CD4-positive, alpha-beta T cell treated with Interleukin-10 for 1 hour (primary cell): ENCODE data around the gene SPEG.
"Not testable (repeated sequence)": the region's sequence is repeated elsewhere in the genome, so short reads cannot be mapped to it uniquely, and the experiment has no call there.

Experiments used
- DNase-seq: peaks from one replicate; pipeline ENCODE4 v3.0.0-alpha.2; 2020

Gene SPEG

GRCh38 chr2:219405451-219405850 is 29.2 kb upstream of the SPEG start:
- DNase-seq: no peak

GRCh38 chr2:219405958-219406860 is 28.4 kb upstream of the SPEG start:
- DNase-seq: no peak

- no peak for DNase-seq
Observed at GRCh38 chr2:219406861-219407230, 27.8 kb upstream of the SPEG start.

DNA sequence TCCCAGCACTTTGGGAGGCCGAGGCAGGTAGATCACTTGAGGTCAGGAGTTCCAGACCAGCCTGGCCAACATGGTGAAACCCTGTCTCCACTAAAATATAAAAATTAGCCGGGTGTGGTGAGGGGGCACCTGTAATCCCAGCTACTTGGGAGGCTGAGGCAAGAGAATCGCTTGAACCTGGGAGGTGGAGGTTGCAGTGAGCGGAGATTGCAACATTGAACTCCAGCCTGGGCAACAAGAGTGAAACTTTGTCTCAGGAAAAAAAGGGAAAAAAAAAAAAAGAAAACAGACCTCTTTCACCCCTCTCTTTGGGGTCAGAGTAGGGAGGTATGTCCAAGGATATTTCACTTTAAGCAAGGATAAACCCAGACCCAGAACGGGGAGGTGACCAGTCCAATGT is 27.3 kb upstream of the SPEG start:
- DNase-seq: not testable (repeated sequence)

- no peak for DNase-seq
Observed at GRCh38 chr2:219408204-219408603, 26.4 kb upstream of the SPEG start.

DNA sequence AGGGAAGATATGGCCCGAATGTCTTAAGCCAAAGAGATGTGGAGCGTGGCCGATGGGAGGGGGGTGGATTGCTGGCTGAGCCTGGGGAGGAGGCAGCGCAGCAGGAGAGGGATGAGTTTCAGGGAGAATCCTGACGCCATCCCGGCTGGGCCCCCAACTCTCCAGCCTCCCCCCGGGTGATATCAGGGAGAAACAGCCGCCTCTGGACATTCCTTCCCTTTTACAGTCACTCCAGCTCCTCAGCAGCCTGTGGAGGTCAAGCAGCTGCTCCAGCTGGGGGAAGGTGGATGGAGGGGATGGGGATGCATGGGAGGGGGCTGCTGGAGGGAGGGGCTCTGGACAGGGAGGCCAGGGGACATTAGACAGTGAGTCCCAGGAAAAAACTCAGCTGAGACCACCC is 26.0 kb upstream of the SPEG start:
- no peak for DNase-seq

DNA sequence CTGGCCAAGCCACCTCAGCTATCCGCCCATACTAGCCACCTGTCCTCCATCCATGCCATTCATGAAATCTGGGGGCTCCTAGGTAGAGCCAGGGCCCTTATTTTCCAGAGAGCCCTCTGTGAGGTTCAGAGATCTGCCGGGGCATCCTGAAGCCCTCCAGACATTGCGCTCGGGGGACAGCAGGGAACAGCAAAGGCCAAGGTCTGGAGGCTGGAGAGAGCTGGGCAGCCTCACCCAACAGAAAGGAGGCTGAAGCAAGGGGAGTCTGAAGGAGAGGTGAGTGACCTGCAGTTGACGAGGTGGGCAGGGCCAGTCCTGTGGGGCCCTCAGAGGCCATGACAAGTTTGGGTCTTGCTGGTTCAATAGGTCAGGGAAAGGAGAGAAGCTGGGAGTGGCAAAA is 25.0 kb upstream of the SPEG start:
- no peak for DNase-seq

DNA sequence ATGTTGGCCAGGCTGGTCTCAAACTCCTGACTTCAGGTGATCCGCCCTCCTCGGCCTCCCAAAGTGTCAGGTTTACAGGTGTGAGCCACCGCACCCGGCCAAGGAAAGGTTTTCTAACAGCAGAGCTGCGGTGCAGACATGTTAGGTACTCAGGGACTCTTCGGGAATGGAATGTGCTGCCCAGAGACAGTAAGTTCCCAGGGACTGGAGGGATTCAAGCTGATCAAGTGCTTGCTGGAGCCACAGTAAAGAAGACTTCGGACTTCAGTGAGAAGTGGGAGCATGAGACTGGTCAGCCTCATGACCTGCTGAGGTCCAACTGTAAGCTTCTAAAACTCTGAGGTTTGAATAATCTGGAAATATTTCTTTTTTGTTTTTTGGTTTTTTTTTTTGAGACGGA is 24.3 kb upstream of the SPEG start:
- DNase-seq: no peak

GRCh38 chr2:219414857-219415256 is 19.8 kb upstream of the SPEG start:
- DNase-seq: no peak

GRCh38 chr2:219415580-219416234 is 18.9 kb upstream of the SPEG start:
- DNase-seq: no peak

- no peak for DNase-seq
Observed at GRCh38 chr2:219416235-219416602, 18.4 kb upstream of the SPEG start.

DNA sequence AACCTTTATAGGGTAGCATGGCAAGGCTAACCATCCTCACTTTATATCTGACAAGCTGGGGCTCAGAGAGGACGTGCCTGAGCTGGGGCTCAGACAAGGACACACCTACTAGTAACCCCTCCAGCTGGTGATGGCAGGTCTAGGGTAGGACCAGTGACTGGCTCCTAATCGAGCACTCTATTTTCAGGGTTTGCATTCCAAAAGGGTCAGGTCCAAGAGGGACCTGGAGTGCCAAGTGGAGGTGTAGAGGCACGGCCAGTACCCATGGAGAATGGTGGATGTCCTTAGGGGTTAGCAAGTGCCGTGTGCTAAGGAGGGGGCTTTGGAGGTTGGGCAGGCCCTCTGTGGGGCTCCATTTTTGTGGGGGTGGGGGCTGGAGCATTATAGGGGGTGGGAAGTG is 17.7 kb upstream of the SPEG start:
- no peak for DNase-seq

DNA sequence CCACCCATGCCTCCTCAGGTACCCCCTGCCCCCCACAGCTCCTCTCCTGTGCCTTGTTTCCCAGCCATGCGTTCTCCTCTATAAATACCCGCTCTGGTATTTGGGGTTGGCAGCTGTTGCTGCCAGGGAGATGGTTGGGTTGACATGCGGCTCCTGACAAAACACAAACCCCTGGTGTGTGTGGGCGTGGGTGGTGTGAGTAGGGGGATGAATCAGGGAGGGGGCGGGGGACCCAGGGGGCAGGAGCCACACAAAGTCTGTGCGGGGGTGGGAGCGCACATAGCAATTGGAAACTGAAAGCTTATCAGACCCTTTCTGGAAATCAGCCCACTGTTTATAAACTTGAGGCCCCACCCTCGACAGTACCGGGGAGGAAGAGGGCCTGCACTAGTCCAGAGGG is 17.3 kb upstream of the SPEG start:
- DNase-seq: no peak

DNA sequence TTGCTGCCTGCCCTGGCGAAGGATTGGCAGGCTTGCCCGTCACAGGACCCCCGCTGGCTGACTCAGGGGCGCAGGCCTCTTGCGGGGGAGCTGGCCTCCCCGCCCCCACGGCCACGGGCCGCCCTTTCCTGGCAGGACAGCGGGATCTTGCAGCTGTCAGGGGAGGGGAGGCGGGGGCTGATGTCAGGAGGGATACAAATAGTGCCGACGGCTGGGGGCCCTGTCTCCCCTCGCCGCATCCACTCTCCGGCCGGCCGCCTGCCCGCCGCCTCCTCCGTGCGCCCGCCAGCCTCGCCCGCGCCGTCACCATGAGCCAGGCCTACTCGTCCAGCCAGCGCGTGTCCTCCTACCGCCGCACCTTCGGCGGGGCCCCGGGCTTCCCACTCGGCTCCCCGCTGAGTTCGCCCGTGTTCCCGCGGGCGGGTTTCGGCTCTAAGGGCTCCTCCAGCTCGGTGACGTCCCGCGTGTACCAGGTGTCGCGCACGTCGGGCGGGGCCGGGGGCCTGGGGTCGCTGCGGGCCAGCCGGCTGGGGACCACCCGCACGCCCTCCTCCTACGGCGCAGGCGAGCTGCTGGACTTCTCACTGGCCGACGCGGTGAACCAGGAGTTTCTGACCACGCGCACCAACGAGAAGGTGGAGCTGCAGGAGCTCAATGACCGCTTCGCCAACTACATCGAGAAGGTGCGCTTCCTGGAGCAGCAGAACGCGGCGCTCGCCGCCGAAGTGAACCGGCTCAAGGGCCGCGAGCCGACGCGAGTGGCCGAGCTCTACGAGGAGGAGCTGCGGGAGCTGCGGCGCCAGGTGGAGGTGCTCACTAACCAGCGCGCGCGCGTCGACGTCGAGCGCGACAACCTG is 16.3 kb upstream of the SPEG start, which contains the start of gene DES:
DES (plus strand) TSS at position 223 of the 857 bp plus-strand sequence; CDS start at position 309, 86 bp downstream.
- no peak for DNase-seq

DNA sequence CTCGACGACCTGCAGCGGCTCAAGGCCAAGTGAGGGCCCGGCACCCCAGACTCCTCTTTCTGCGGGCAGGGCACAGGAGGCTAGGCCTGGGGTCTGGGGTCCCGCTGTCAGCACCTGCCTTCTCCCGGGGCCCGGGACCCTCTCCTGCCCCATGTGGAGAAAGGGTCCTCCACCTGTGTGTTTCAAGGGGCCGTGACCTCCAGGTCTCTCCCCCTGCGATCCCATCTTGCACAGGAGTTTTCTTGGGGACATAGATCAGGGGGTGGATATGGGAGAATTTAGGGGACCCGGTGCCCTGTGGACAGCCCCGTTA is 15.7 kb upstream of the SPEG start:
- DNase-seq: no peak

DNA sequence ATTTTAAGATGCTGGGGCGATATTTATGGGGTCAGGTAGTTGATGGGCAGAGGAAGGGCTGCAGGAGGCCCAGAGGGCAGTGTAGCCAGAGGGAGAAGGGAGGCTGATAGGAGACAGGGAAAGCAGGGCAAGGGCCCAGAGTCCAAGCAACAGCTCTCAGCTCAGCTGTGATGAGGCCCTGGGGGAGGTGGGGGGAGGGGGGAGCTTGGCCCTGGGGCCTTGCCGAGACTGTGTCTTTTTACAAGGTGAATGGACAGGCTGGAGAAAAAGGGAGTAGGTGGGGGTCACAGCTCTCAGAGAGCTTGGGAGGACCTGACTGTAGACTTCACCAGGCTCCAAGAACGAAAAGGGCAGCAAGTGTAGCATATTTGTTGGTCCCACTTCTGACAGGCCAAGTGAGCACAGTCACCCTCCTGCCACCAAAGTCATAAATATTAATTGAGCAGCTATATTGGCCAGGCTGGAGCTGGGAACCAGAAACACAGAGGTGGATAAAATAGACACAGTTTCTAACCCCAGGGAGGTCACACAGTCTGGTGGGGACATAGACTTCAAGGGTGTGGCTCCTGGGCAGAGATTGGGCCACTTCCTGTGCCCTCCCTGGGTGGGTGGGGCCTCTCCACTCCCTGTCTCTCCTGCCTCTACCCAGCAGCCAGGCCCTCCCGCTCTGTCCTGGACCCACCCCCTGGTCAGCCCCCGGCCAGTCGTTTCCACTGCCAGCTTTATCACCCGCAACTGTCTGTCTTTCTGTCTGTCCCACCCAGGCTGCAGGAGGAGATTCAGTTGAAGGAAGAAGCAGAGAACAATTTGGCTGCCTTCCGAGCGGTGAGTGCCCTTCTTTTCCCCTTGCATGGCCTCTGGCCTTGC is 15.1 kb upstream of the SPEG start:
- DNase-seq: no peak

DNA sequence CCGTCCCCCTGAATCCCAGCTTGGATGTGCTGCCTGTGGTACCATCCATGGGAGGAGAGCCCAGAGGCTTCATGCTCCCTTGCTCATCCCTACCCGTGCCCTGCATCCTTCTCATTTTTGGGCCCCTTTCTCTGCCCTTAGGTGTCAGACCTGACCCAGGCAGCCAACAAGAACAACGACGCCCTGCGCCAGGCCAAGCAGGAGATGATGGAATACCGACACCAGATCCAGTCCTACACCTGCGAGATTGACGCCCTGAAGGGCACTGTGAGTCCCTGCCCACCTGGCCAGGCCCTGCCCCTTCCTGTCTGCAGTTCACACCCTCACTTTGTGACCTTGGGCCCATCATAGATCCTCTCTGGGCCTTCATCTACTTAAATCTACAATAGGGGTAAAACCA is 14.0 kb upstream of the SPEG start:
- no peak for DNase-seq

GRCh38 chr2:219421323-219421722 is 13.3 kb upstream of the SPEG start:
- no peak for DNase-seq

DNA sequence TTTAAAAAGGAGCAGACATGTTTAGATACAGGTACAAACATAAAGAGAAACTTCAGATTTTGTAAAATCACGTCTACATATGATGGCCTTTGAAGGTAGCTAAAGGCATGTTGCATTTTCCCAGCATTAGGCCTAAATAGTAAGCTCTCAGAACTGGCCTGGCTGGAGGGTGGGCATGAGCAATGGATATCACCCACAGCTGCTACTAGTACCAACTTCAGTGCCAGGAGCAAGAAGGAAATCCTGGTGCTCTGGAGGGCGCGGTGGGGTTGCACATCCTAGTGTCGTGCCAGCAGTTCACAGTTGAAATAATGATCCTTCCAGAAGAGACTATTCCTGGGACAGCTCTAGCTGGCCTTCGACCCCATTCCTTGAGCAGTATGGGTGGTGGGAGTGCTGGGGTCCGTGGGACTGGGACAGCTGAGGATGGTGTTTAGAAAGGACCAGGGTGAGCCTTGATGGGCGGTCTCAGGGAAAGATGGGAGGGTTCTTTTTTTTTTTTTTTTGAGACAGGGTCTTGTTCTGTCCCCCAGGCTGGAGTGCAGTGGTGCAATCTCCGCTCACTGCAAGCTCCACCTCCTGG is 11.6 kb upstream of the SPEG start:
- DNase-seq: no peak

GRCh38 chr2:219423652-219424377 is 10.8 kb upstream of the SPEG start:
- DNase-seq: no peak

DNA sequence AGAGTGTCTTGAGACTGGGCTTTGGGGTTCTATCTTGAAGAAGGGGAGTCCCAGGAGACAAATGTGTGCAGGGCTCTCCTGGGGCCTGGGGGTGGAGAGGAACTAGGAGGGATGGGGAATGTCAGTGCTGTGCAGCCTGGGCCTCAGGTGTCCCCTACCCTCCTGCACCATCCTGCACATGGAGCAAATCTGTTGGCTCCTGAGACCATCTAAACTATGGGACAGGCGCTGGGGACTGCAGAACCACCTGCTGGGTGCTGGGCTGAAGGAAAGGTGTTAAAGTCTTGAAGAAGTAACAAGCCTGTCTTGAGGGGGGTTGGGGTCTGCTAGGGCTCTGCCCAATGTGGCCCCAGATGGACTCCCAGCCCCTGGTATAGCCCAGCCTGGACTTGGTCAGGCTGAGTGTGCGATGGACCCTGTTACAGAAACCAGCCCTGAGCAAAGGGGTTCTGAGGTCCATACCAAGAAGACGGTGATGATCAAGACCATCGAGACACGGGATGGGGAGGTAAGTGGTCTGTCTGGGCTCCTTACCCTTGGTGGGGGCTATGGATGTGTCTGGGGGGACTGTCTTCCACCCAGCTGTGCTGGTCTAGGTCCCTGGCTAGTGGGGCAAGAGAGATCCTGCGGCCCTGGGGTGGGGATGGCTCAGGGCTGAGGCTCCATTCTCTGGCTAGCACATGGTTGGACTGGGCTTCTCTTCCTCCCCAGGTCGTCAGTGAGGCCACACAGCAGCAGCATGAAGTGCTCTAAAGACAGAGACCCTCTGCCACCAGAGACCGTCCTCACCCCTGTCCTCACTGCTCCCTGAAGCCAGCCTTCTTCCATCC is 9.2 kb upstream of the SPEG start:
- DNase-seq: no peak
